Effector memory CD4-positive, alpha-beta T cell (primary cell): Measurements from ENCODE around the gene RANBP9.

Experiments used
- DNase-seq, 3 donors: peaks; one replicate each; pipeline ENCODE4 v3.0.0-alpha.2; 2020
- H3K27ac ChIP-seq: 2 replicates; pipeline ENCODE4 v1.7.0; 2013; ENCODE audit warnings: mild to moderate bottlenecking, low read length, moderate library complexity; ENCODE audit not compliant: insufficient read depth, poor library complexity, severe bottlenecking
- H3K27me3 ChIP-seq: replicated peaks from 2 replicates; pipeline ENCODE4 v1.7.0; 2013; ENCODE audit warnings: mild to moderate bottlenecking, low read length; ENCODE audit not compliant: insufficient read depth, control insufficient read depth, poor library complexity, severe bottlenecking
- H3K36me3 ChIP-seq: 2 replicates; pipeline ENCODE4 v1.7.0; 2013; ENCODE audit warnings: mild to moderate bottlenecking, low read length, moderate library complexity; ENCODE audit not compliant: control insufficient read depth, insufficient read depth
- H3K4me1 ChIP-seq: 2 replicates; pipeline ENCODE4 v1.7.0; 2013; ENCODE audit warnings: low read length, mild to moderate bottlenecking; ENCODE audit not compliant: control insufficient read depth, insufficient read depth, poor library complexity, severe bottlenecking
- H3K4me3 ChIP-seq: 2 replicates; pipeline ENCODE4 v1.7.0; 2013; ENCODE audit warnings: low read length, low read depth, mild to moderate bottlenecking; ENCODE audit not compliant: insufficient read depth, poor library complexity, severe bottlenecking
- H3K9me3 ChIP-seq: 2 replicates; pipeline ENCODE4 v1.7.0; 2013; ENCODE audit warnings: mild to moderate bottlenecking, low read length, moderate library complexity; ENCODE audit not compliant: control insufficient read depth

The RANBP9 gene

DNA sequence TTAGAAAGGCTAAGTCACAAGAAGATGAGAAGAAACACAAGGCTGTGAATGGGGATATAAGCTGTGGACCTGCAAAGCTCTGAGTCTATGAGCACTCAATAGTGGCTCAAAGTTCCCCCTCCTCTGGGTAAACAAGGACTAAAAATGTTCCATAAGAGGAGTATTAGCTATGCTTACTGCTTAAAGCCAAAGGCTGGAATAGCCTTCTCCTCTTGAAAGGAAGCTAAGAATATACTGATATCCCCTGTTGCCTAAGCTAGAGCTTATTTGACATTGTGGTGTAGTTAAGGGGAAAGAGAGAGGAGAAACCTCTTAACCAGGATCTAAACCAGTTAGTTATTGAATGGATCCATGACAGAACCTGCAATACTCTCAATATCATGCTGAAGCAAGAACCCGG, 50.7 kb downstream of the RANBP9 start:
- no peaks in the 10 kb centered on the region for H3K9me3 ChIP-seq
- no peak for DNase-seq
- H3K4me1 ChIP-seq = peaks cover 9% of the 10 kb centered on the region
- H3K4me3 ChIP-seq = no peak overlapping the region
- no peak overlapping the region for H3K27ac ChIP-seq
- peaks cover 7% of the 10 kb centered on the region for H3K36me3 ChIP-seq
- no peaks in the 10 kb centered on the region for H3K27me3 ChIP-seq

DNA sequence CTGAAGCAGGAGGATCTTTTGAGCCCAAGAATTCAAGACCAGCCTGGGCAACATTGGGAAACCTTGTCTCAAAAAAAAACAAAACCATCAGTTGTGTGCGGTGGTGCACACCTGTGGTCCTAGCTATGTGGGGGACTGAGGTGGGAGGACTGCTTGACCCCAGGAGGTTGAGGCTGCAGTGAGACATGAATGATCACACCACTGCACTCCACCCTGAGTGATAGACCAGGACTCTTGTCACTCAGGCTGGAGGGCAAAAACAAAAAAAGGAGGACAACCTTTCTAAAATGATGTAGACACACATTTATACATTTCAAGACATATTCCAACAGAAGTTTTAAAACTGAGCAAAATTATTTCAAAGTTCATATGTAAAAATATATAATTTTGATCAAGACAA, 51.4 kb downstream of the RANBP9 start:
- DNase-seq = no peak
- no peaks in the 10 kb centered on the region for H3K27me3 ChIP-seq
- no peak overlapping the region for H3K27ac ChIP-seq
- peaks cover 7% of the 10 kb centered on the region for H3K36me3 ChIP-seq
- H3K9me3 ChIP-seq = no peaks in the 10 kb centered on the region
- peaks cover 9% of the 10 kb centered on the region for H3K4me1 ChIP-seq
- H3K4me3 ChIP-seq = no peak overlapping the region

DNA sequence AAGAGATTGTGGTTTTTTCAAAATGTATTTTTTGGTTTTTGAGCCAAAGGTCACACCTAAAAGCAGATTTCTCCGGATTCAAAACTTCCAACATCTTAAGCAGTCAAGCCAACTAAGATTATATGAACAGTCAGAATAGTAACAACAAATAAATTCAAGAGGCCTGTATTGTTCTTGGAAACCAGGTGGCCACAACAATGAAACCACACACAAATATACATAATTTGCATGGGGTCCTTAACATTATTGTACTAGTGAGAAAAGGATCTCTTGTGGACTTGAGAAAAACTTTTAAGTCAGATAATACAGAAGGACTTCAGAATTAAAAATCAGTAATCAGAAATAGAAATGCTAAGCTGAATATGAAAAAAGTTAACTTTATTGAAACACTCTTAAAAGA, 55.9 kb downstream of the RANBP9 start:
- no peaks in the 10 kb centered on the region for H3K27me3 ChIP-seq
- DNase-seq = no peak

DNA sequence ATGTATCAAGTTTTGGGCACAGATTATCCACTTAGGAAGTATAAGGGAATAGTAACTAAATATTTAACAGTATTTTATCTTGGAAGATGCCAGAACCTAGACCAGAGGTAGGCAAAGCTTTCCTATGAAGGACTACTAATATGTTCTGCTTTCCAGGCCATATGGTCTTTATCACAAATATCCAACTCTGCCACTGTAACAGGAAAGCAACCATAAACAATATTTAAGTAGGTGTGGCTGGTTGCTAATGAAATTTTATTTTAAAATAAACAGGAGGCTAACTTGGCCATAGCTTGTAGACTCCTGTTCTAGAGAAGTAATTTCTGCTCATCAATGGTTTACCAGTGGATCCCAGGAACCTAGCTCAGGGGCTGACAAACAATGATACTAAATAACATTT, 57.1 kb downstream of the RANBP9 start:
- Histone ChIP-seq H3K4me3 (no peak overlapping the region), H3K27ac (no peak overlapping the region), H3K36me3 (peaks cover 12% of the 10 kb centered on the region), H3K9me3 (no peaks in the 10 kb centered on the region), H3K4me1 (no peaks in the 10 kb centered on the region), H3K27me3 (no peaks in the 10 kb centered on the region)
- DNase-seq = no peak

More for the DNA sequence above, 55.9 kb downstream of the RANBP9 start:
- H3K9me3 ChIP-seq = no peaks in the 10 kb centered on the region
- peaks cover 11% of the 10 kb centered on the region for H3K36me3 ChIP-seq
- H3K4me1 ChIP-seq = no peaks in the 10 kb centered on the region
- H3K4me3 ChIP-seq = no peak overlapping the region
- no peak overlapping the region for H3K27ac ChIP-seq

DNA sequence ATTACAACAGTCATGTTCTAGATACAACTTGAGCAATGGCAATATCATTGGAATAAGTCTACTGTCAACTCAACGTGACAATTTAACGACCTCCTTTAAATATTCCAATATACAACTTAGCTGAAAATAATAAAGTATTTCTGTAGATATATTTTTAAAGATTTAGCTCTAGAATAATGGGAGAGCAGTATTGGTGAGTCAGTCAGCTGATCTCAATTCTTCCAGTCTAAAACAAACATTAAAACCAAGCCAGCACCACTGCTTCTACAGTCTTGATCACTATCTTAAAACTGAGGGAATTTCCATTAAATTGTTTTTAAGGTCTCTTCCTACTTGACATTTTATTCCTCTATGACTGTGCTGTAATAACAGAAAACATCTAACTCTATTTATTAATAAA, 58.3 kb downstream of the RANBP9 start:
- H3K4me3 ChIP-seq = no peak overlapping the region
- H3K9me3 ChIP-seq = no peaks in the 10 kb centered on the region
- no peaks in the 10 kb centered on the region for H3K27me3 ChIP-seq
- no peak overlapping the region for H3K27ac ChIP-seq
- H3K4me1 ChIP-seq = no peaks in the 10 kb centered on the region
- no peak for DNase-seq
- H3K36me3 ChIP-seq = peaks cover 12% of the 10 kb centered on the region

DNA sequence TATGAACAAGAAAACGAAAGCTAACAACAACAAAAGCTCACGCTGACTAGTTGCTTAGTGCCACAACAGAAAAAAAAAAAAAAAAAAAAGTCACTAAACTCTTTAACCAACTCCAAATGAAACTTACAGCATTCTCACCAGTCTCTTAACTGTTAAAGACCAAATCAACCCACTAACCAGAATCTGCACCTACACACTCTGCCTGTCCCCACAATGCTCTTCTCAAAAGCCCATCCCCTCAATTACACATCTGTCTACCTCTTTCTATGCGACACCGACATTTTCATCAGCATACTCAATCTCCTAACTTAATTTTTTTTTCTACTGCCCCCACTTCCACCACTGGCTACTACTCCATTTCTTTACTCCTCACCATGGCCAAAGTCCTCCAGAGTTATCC, 62.2 kb downstream of the RANBP9 start:
- Histone ChIP-seq H3K36me3 (peaks cover 7% of the 10 kb centered on the region), H3K4me1 (no peaks in the 10 kb centered on the region), H3K9me3 (no peaks in the 10 kb centered on the region), H3K27me3 (no peaks in the 10 kb centered on the region), H3K27ac (no peak overlapping the region), H3K4me3 (no peak overlapping the region)
- DNase-seq = no peak

DNA sequence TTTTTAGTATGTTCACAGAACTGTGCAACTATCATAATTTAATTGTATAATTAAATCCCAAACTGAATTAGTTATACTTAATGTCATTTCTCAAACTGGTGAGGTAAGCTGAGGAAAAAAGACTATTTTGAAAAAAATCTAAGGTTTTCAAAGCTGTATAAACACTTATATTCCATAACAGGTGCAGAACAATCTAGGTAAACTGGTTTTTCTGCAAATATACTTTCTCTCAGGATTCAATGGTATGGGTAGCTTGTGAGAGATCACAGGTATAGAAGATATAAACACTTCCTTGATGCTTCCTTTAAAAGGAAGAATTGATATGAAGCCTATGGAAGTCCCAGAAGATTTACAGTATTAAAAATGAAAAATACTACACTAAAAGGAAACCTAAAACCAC, 62.8 kb downstream of the RANBP9 start:
- Histone ChIP-seq H3K9me3 (no peaks in the 10 kb centered on the region), H3K27me3 (no peaks in the 10 kb centered on the region), H3K36me3 (peaks cover 10% of the 10 kb centered on the region), H3K4me3 (no peak overlapping the region), H3K27ac (no peak overlapping the region), H3K4me1 (no peaks in the 10 kb centered on the region)
- no peak for DNase-seq

DNA sequence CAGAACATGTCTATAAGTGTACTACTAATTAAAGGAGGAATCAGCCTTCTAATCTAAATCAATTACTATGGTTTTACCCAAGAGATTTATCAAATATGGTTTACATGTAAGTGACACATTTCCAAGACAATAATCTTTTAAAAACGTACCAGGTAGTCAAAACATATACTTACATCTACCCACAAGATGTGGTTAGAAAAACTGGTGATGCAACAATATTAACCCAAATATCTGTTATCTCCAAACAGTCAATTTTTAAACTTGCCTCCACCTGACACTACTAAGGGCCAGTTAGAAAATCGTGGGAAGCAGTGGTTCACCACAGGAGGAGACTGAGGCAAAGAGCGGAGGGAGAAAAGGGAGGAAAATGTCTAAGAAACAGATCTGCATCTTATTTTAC, 68.5 kb downstream of the RANBP9 start:
- no peaks in the 10 kb centered on the region for H3K4me1 ChIP-seq
- no peak overlapping the region for H3K27ac ChIP-seq
- H3K36me3 ChIP-seq = peaks cover 11% of the 10 kb centered on the region
- no peak for DNase-seq
- no peaks in the 10 kb centered on the region for H3K9me3 ChIP-seq
- no peak overlapping the region for H3K4me3 ChIP-seq
- H3K27me3 ChIP-seq = no peaks in the 10 kb centered on the region

DNA sequence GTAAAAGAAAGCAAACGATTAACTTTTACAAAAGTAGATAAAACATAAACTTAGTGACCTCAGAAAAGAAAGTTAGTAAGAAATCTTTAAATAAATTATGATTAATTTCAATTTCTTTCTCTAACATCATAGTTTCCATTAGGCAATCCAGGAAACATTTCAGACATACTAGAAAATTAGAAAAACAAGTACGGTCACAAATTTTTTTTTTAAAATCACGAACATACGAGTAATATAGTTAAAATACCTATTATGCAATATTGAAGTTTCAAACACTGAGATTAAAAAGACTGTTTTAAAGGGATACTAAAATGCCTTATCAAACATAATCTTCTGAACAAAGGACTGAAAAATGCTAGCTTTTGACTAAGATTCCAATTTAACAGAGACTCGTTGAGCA, 70.3 kb downstream of the RANBP9 start:
- Histone ChIP-seq H3K27me3 (no peaks in the 10 kb centered on the region), H3K27ac (no peak overlapping the region), H3K4me1 (peaks cover 5% of the 10 kb centered on the region), H3K9me3 (no peaks in the 10 kb centered on the region), H3K36me3 (peaks cover 17% of the 10 kb centered on the region), H3K4me3 (no peak overlapping the region)
- DNase-seq = no peak

DNA sequence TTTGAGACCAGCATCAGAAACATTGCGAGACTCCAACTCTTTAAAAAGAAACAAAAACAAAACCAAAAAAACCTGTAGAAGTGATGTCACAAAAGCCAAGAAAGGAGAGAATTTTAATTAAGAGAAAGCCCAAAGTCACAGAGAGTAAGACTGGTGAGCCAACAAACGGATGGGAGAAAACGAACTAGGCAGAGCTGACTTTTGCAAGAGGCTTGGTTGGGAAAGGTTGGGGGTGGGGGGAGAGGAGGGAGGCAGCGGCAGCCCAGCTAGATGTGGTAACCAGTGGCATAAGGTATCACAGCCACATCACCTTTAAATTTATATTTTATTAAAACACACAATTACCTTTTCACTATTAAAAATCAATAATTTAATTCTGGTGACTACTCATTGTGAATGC, 73.0 kb downstream of the RANBP9 start:
- peaks cover 10% of the 10 kb centered on the region for H3K36me3 ChIP-seq
- H3K4me1 ChIP-seq = peaks cover 7% of the 10 kb centered on the region
- H3K4me3 ChIP-seq = no peak overlapping the region
- H3K27me3 ChIP-seq = no peaks in the 10 kb centered on the region
- H3K27ac ChIP-seq = no peak overlapping the region
- no peaks in the 10 kb centered on the region for H3K9me3 ChIP-seq
- DNase-seq = no peak

DNA sequence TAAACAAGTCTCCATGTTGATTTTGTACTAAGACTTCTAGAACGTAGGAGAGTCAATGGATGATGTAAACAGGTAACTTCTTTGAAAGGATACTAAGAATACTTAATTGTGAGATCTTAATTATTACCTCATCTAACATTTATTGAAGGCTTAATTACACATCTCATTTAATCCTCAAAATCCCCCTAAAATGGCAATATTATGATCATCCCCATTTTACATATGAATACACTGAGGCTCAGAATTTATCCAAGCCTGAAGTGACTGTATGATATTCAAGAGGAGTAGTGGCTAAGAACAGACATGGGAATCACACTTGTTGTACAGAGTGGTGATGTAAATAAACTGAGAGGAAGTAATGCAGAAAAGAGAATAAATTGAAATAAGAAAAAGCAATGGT, 73.6 kb downstream of the RANBP9 start:
- Histone ChIP-seq H3K4me3 (no peak overlapping the region), H3K4me1 (peaks cover 7% of the 10 kb centered on the region), H3K27ac (no peak overlapping the region), H3K27me3 (no peaks in the 10 kb centered on the region), H3K36me3 (peaks cover 6% of the 10 kb centered on the region), H3K9me3 (no peaks in the 10 kb centered on the region)
- DNase-seq = no peak
